HepG2 (cell line): ENCODE measurements around the gene NFIL3. TPM values are rescaled to one million over a fixed set of nuclear protein-coding genes. Genes with fewer than 3 reads are reported as not detected.

Source experiments
- AFF4 ChIP-seq: sonication (generic); formaldehyde crosslinking; IDR thresholded peaks from 2 replicates; pipeline ENCODE4 v1.4.0; 2020; ENCODE audit warnings: missing genetic modification reagents
- ATF1 ChIP-seq: IDR thresholded peaks from 2 replicates; pipeline ENCODE4 v1.6.1; 2016; ENCODE audit warnings: mild to moderate bottlenecking, control low read depth
- CBX1 ChIP-seq: IDR thresholded peaks from one replicate; pipeline ENCODE4 v1.6.1; 2016; ENCODE audit warnings: antibody characterized with exemption, low read depth
- CEBPB ChIP-seq: IDR thresholded peaks from 2 replicates; pipeline ENCODE4 v1.6.1; 2011; ENCODE audit warnings: low read depth, low read length, improper control_type of control experiment, borderline replicate concordance
- CENPT ChIP-seq: sonication (generic); formaldehyde crosslinking; IDR thresholded peaks from 2 replicates; pipeline ENCODE4 v1.8.0; 2022; ENCODE audit warnings: low read depth, mild to moderate bottlenecking, moderate library complexity, missing genetic modification reagents
- CREB1 ChIP-seq, 2 experiments: fragments of 450-650 bp in 1 of 2; IDR thresholded peaks; 2 replicates each; pipeline ENCODE4 v1.6.1; 2016 to 2017; ENCODE audit warnings: control low read depth in 1 of 2, mild to moderate bottlenecking in 1 of 2, missing compliant biosample characterization in 1 of 2, missing genetic modification characterization in 1 of 2
- FOXC1 ChIP-seq: sonication (generic); formaldehyde crosslinking; IDR thresholded peaks from 2 replicates; pipeline ENCODE4 v1.8.0; 2022; ENCODE audit warnings: mild to moderate bottlenecking, missing genetic modification reagents, borderline replicate concordance
- GPN1 ChIP-seq: sonication (generic); formaldehyde crosslinking; IDR thresholded peaks from 2 replicates; pipeline ENCODE4 v1.5.1; 2020; ENCODE audit warnings: missing genetic modification reagents, borderline replicate concordance
- MED8 ChIP-seq: sonication (generic); formaldehyde crosslinking; IDR thresholded peaks from 2 replicates; pipeline ENCODE4 v1.8.1; 2023; ENCODE audit warnings: mild to moderate bottlenecking, missing genetic modification reagents; ENCODE audit not compliant: insufficient replicate concordance
- NCOR1 ChIP-seq: fragments of 200-600 bp; sonication (generic); IDR thresholded peaks from 2 replicates; pipeline ENCODE4 v1.7.0; 2017; ENCODE audit warnings: antibody characterized with exemption, low read length, borderline replicate concordance
- NR2F6 ChIP-seq, 2 experiments: IDR thresholded peaks; 2 replicates each; pipeline ENCODE4 v1.6.1; 2016; ENCODE audit warnings: antibody characterized with exemption in 1 of 2, mild to moderate bottlenecking in 1 of 2
- POLR2A ChIP-seq, 2 experiments: IDR thresholded peaks; 2 replicates each; pipeline ENCODE4 v1.6.1; 2011; ENCODE audit warnings: low read depth in 2 of 2, low read length in 2 of 2, mild to moderate bottlenecking in 1 of 2, moderate library complexity in 1 of 2; ENCODE audit not compliant: insufficient read depth in 1 of 2
- RAD21 ChIP-seq: fragments of 450-650 bp; formaldehyde crosslinking; IDR thresholded peaks from 2 replicates; pipeline ENCODE4 v1.5.0; 2020; ENCODE audit warnings: mild to moderate bottlenecking
- SCMH1 ChIP-seq: sonication (generic); formaldehyde crosslinking; IDR thresholded peaks from 2 replicates; pipeline ENCODE4 v1.9.0; 2021; ENCODE audit warnings: missing genetic modification reagents, mild to moderate bottlenecking, borderline replicate concordance
- ZMYM4 ChIP-seq: sonication (generic); formaldehyde crosslinking; IDR thresholded peaks from 2 replicates; pipeline ENCODE4 v1.8.1; 2023; ENCODE audit warnings: mild to moderate bottlenecking, missing genetic modification reagents
- ZNF589 ChIP-seq: sonication (generic); formaldehyde crosslinking; conservative IDR thresholded peaks from 2 replicates; pipeline ENCODE4 v1.8.0; 2022; ENCODE audit warnings: mild to moderate bottlenecking, moderate library complexity, missing genetic modification reagents
- polyA plus RNA-seq, 8 experiments: library from polyadenylated mRNA; depleted of rRNA in 3 of 8; stranded (reverse) in 7 of 8; unstranded in 1 of 8; fragments of >200 nt; fragmentation: Illumina TruSeq in 4 of 8; extraction: Trizol in 4 of 8; gene quantifications; 2 replicates each; pipeline versions ENCODE4 v1.2.1 to v1.2.3, GENCODE V29; 2011 to 2016; ENCODE audit warnings: low read depth in 4 of 8, missing spikeins in 1 of 8, mixed read lengths in 1 of 8; ENCODE audit not compliant: insufficient read depth in 1 of 8
- total RNA-seq, 5 experiments: library from RNA; depleted of rRNA; stranded (reverse); fragments of >200 nt; fragmentation: Illumina TruSeq; extraction: Trizol; gene quantifications; 2 replicates each; pipeline ENCODE4 v1.2.3, GENCODE V29; 2016; ENCODE audit warnings: low read depth in 1 of 5
- TF ChIP-seq, protein P1 (sequence below): fragments of 450-650 bp; IDR thresholded peaks from 2 replicates; pipeline ENCODE4 v1.6.1; 2017; ENCODE audit warnings: mild to moderate bottlenecking
- TF ChIP-seq, protein P2 (sequence below): IDR thresholded peaks from 2 replicates; pipeline ENCODE4 v1.6.1; 2016; ENCODE audit warnings: missing genetic modification reagents, missing compliant biosample characterization
- TF ChIP-seq, protein P3 (sequence below): sonication (generic); formaldehyde crosslinking; IDR thresholded peaks from 2 replicates; pipeline ENCODE4 v1.8.1; 2023; ENCODE audit warnings: missing genetic modification reagents, inconsistent platforms, borderline replicate concordance
- TF ChIP-seq, protein P4 (sequence below): sonication (generic); formaldehyde crosslinking; IDR thresholded peaks from 2 replicates; pipeline ENCODE4 v1.5.0; 2020; ENCODE audit warnings: missing genetic modification reagents
- TF ChIP-seq, protein P5 (sequence below): sonication (generic); formaldehyde crosslinking; IDR thresholded peaks from 2 replicates; pipeline ENCODE4 v1.5.0; 2020; ENCODE audit warnings: missing genetic modification reagents, mild to moderate bottlenecking, borderline replicate concordance

The NFIL3 gene
- total and polyA plus RNA-seq, 2 of the 13 experiments (the other 11 are each of a cell fraction or from before 2014, with no cell fraction given) = 46.6 to 54.2 TPM

GRCh38 chr9:91395106-91395552 lies 28.5 kb downstream of the NFIL3 start (continued):
- TF ChIP-seq ZMYM4 (CRISPR knock-in tag) (peak; percentile 89), ATF1 (CRISPR knock-in tag) (0 out of 2 replicates have a peak, but pooled peaks have one; percentile 41), ZNF589 (CRISPR knock-in tag) (no peak), FOXC1 (CRISPR knock-in tag) (no peak), CEBPB (peak; percentile 100), CREB1 (IDR thresholded peaks at IDR 0.05) (no peak), CREB1 (CRISPR knock-in tag; IDR thresholded peaks at IDR 0.05) (peak; percentile 73), SCMH1 (CRISPR knock-in tag) (no peak), NCOR1 (peak; percentile 95), CBX1 (no peak), MED8 (CRISPR knock-in tag) (no peak), AFF4 (no peak), CENPT (CRISPR knock-in tag) (no peak), NR2F6 (IDR thresholded peaks at IDR 0.05) (peak; percentile 92), NR2F6 (CRISPR knock-in tag; IDR thresholded peaks at IDR 0.05) (peak; percentile 97), GPN1 (no peak), RAD21 (CRISPR knock-in tag) (no peak), POLR2A (IDR thresholded peaks at IDR 0.05; ENCODE audit: insufficient read depth in 1 of 2, low read depth in 2 of 2, low read length in 2 of 2) (no peak)
- TF ChIP-seq, protein P1, sequence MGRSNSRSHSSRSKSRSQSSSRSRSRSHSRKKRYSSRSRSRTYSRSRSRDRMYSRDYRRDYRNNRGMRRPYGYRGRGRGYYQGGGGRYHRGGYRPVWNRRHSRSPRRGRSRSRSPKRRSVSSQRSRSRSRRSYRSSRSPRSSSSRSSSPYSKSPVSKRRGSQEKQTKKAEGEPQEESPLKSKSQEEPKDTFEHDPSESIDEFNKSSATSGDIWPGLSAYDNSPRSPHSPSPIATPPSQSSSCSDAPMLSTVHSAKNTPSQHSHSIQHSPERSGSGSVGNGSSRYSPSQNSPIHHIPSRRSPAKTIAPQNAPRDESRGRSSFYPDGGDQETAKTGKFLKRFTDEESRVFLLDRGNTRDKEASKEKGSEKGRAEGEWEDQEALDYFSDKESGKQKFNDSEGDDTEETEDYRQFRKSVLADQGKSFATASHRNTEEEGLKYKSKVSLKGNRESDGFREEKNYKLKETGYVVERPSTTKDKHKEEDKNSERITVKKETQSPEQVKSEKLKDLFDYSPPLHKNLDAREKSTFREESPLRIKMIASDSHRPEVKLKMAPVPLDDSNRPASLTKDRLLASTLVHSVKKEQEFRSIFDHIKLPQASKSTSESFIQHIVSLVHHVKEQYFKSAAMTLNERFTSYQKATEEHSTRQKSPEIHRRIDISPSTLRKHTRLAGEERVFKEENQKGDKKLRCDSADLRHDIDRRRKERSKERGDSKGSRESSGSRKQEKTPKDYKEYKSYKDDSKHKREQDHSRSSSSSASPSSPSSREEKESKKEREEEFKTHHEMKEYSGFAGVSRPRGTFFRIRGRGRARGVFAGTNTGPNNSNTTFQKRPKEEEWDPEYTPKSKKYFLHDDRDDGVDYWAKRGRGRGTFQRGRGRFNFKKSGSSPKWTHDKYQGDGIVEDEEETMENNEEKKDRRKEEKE = no peak
- TF ChIP-seq, protein P2, sequence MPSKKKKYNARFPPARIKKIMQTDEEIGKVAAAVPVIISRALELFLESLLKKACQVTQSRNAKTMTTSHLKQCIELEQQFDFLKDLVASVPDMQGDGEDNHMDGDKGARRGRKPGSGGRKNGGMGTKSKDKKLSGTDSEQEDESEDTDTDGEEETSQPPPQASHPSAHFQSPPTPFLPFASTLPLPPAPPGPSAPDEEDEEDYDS (CRISPR knock-in tag) = peak; percentile 17; the same call in 1 of the 2 replicates
- TF ChIP-seq, protein P3, sequence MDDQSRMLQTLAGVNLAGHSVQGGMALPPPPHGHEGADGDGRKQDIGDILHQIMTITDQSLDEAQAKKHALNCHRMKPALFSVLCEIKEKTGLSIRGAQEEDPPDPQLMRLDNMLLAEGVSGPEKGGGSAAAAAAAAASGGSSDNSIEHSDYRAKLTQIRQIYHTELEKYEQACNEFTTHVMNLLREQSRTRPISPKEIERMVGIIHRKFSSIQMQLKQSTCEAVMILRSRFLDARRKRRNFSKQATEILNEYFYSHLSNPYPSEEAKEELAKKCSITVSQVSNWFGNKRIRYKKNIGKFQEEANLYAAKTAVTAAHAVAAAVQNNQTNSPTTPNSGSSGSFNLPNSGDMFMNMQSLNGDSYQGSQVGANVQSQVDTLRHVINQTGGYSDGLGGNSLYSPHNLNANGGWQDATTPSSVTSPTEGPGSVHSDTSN (CRISPR knock-in tag) = no peak
- TF ChIP-seq, protein P4, sequence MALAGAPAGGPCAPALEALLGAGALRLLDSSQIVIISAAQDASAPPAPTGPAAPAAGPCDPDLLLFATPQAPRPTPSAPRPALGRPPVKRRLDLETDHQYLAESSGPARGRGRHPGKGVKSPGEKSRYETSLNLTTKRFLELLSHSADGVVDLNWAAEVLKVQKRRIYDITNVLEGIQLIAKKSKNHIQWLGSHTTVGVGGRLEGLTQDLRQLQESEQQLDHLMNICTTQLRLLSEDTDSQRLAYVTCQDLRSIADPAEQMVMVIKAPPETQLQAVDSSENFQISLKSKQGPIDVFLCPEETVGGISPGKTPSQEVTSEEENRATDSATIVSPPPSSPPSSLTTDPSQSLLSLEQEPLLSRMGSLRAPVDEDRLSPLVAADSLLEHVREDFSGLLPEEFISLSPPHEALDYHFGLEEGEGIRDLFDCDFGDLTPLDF (CRISPR knock-in tag) = no peak
- TF ChIP-seq, protein P5, sequence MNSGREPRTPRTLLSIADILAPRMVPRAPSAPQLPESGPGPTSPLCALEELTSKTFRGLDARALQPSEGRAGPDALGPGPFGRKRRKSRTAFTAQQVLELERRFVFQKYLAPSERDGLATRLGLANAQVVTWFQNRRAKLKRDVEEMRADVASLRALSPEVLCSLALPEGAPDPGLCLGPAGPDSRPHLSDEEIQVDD = no peak
